NCI-H1694 (cell line): ENCODE data around the gene LMAN2.
"Not testable (repeated sequence)": the region's sequence is repeated elsewhere in the genome, so short reads cannot be mapped to it uniquely, and the experiment has no call there.

ENCODE experiments used
- DNase-seq: peaks from one replicate; lab custom pipeline; 2025; lab: John Stamatoyannopoulos, UW

Gene LMAN2

GRCh38 chr5:177378884-177379883, 27.7 kb upstream of the LMAN2 start:
- DNase-seq = no peak

GRCh38 chr5:177377851-177378776, 26.6 kb upstream of the LMAN2 start:
- DNase-seq = no peak

DNA sequence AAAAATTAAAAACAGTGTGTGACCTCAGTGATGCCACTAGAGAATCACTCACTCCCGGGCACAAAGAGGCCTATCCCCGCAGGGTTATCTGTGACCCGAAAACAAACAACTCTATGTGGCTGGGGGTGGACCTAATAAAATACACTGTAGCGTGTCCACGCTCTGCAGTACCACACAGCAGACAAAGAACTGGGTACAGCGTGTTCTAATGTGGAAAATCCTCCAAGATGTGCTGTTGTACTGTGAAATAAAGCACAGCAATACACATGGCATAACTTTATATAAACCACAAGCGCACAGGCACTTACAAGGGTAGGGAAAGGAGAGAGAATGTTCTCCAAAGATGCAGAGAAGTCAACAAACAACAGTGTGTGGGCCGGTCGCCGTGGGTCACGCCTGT, 24.6 kb upstream of the LMAN2 start:
- no peak for DNase-seq

DNA sequence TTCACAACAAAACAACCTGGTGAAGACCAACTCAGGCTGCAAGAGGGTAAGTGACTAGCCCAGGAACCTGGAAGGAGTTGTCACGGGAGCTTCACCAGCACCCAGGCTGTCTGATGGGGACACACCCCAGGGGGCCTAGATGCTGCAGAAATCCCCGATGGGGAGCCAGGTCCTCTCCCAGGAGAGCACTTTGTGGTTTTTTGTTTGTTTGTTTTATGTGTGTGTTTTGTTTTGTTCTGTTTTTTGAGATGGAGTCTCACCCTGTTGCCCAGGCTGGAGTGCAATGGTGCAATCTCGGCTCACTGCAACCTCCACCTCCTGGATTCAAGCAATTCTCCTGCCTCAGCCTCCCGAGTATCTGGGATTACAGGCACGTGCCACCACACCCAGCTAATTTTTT, 24.0 kb upstream of the LMAN2 start:
- not testable (repeated sequence) for DNase-seq

GRCh38 chr5:177374211-177374610, 22.7 kb upstream of the LMAN2 start:
- DNase-seq = no peak

DNA sequence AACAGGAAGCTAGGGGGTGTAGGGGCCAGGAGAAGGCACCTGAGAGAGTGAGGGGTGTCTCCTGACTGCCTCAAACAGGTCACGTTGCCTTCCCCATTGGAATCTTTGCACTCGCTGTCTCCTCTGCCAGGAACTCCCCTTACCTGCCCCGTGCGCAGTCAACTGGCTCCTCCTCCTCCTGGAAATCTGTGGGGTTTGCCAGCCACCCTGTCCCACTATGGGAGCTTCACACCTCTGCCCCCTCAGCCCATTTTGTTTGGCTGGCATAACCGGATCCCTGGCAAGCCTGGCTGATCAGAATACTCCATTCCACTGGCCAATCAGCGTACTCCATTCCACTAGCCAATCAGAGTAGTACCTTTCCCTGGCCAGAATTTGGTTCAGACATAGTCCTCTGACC, 22.3 kb upstream of the LMAN2 start:
- no peak for DNase-seq

GRCh38 chr5:177372910-177373309, 21.4 kb upstream of the LMAN2 start:
- no peak for DNase-seq

DNA sequence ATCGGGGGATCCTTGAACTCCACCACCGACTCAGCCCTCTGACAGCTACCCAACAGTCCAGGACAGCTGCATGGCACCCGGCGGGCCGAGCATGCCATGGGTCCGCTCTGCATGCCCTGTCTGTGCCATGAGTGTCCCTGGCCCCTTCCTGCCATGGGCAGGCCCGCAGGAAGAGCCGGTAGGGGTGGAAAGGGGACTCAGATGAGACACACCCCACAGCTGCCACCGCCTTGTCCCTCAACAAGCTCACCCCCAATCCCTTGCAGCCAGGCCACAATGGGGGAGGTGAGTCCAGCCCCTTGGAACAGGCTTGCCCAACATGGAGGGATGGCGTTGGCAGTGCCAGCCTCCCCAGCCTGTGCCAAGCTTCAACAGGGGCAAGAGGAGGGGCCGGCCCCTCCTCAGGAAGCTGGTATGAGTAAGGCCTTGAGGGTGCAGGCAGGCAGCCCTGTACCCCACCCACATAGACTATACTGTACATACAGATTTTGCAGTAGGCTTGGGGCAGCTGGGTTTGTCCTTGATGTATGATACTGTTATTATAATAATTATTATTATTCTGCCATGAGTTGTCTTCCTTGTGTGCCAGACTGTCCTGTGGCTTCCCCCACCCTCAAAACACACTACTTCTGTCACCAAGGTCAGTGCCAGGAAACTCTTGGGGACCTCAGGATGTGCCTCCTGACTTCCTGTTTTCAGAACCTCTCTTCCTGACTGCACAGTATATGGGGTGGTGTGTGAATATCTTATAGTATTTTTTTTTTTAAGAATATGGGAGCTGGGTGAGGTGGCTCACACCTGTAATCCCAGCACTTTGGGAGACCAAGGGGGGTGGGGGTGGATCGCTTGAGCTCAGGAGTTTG, 20.8 kb upstream of the LMAN2 start:
- no peak for DNase-seq

GRCh38 chr5:177371120-177372033, 19.9 kb upstream of the LMAN2 start:
- DNase-seq = no peak

DNA sequence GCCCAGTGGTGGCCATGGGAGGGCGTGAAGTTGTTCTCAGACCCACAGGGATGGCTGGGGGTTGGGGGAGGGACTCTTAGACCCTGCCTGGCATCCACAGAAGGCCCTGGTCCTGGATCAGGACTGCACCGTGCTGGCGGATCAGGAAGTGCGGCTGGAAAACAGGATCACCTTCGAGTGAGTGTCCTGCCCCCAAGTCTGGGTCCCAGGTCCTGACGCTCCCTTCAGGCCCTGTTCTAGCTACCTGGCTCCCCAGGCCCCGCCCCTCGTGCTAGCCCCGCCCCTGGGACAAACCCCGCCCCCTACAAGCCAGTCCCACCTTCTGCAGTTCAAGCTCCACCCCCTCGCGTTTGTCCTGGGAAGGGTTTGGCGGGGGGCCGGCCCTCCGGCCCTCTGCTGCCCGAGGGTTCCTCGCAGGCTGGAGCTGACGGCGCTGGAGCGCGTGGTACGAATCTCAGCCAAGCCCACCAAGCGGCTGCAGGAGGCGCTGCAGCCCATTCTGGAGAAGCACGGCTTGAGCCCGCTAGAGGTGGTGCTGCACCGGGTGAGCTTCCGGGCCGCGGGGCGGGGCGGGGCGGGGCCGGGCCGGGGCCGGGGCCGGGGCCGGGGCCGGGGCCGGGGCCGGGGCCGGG, 19.1 kb upstream of the LMAN2 start:
- no peak for DNase-seq

- DNase-seq = peak; percentile 34
Measured at GRCh38 chr5:177369645-177370440, 18.4 kb upstream of the LMAN2 start.

GRCh38 chr5:177368869-177369644, 17.6 kb upstream of the LMAN2 start:
- DNase-seq = no peak

- DNase-seq = no peak
Measured at GRCh38 chr5:177367981-177368868, 16.8 kb upstream of the LMAN2 start.

- DNase-seq = no peak
Measured at GRCh38 chr5:177367323-177367848, 15.9 kb upstream of the LMAN2 start.

GRCh38 chr5:177366528-177367322, 15.3 kb upstream of the LMAN2 start:
- no peak for DNase-seq

DNA sequence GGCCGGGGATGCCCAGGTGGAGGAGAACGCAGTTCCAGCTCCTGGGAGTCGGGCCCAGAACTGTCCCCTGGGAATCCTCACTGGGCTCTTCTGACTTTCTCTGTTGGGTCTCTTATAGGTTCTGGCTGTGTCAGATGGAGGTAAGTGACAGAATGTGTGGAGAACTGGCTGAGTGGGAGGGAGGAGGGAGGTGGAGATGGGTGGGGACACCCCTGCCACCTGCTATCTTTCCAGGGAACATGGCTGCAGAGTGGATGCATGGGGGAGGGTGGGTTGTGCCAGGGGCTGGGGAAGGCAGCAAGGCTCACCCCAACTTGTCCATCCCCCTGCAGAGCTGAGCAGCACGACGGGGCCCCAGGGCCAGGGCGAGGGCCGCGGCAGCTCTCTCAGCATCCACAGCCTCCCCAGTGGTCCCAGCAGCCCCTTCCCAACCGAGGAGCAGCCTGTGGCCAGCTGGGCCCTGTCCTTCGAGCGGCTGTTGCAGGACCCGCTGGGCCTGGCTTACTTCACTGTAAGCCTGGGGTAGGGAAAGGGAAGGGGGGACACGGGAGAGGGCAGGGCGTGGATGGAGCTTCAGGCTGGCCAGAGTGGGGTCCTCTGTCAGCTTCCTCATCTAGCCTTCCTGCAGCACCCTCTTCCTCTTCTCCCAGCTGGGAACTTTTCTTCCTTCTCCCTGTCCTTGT, 14.5 kb upstream of the LMAN2 start:
- DNase-seq = no peak
